HEK293 (cell line): ENCODE data around the gene PCK1.

ENCODE experiments used
- CTCF ChIA-PET: fragments of 350-600 bp; formaldehyde crosslinking; extraction: SDS; loops from one replicate; lab custom pipeline; 2021; ENCODE audit warnings: antibody characterized with exemption; lab: Yijun Ruan, JAX
- POLR2A ChIA-PET: fragments of 300-600 bp; formaldehyde crosslinking; extraction: SDS; loops from one replicate; lab custom pipeline; 2020; ENCODE audit warnings: antibody characterized with exemption, inconsistent platforms; lab: Yijun Ruan, JAX
- H3K27ac ChIP-seq: fragments of 200-500 bp; sonication (Bioruptor generic); 2 replicates; pipeline ENCODE4 v1.5.1; 2014; ENCODE audit warnings: low read depth, low read length, control low read depth, inconsistent platforms; ENCODE audit errors: extremely low read depth
- H3K36me3 ChIP-seq, 2 experiments: fragments of 200-500 bp in 1 of 2; sonication (Bioruptor generic) in 1 of 2; 1 replicate in 1 of 2; 2 replicates in 1 of 2; pipeline ENCODE4 v1.5.1; 2014 to 2017; ENCODE audit warnings: inconsistent platforms in 2 of 2, low read length in 2 of 2; ENCODE audit not compliant: control insufficient read depth in 2 of 2, insufficient read depth in 1 of 2
- H3K4me1 ChIP-seq: fragments of 200-500 bp; sonication (Bioruptor generic); 2 replicates; pipeline ENCODE4 v1.5.1; 2014; ENCODE audit warnings: mild to moderate bottlenecking, low read length, inconsistent platforms; ENCODE audit not compliant: control insufficient read depth, insufficient read depth
- H3K4me3 ChIP-seq: 2 replicates; pipeline ENCODE4 v1.5.1; 2011; ENCODE audit warnings: low read depth, mild to moderate bottlenecking, control low read depth, low read length, moderate library complexity
- H3K9me3 ChIP-seq: fragments of 200-500 bp; sonication (Bioruptor generic); 2 replicates; pipeline ENCODE4 v1.5.1; 2014; ENCODE audit warnings: low read depth, low read length, inconsistent platforms; ENCODE audit not compliant: control insufficient read depth, insufficient read depth
- CTCF ChIP-seq: fragments of 450-650 bp; formaldehyde crosslinking; IDR thresholded peaks from 2 replicates; pipeline ENCODE4 v1.5.1; 2016; ENCODE audit warnings: missing biosample characterization, missing genetic modification characterization
- GFI1B ChIP-seq: fragments of 450-650 bp; formaldehyde crosslinking; IDR thresholded peaks from 2 replicates; pipeline ENCODE4 v1.5.1; 2016; ENCODE audit warnings: missing biosample characterization, missing genetic modification characterization
- KLF10 ChIP-seq: fragments of 450-650 bp; IDR thresholded peaks from 2 replicates; pipeline ENCODE4 v1.5.1; 2018; ENCODE audit warnings: missing biosample characterization, mild to moderate bottlenecking, missing genetic modification characterization
- REST ChIP-seq: fragments of 450-650 bp; formaldehyde crosslinking; IDR thresholded peaks from 2 replicates; pipeline ENCODE4 v1.5.1; 2016; ENCODE audit warnings: missing biosample characterization, missing genetic modification characterization
- TCF7L2 ChIP-seq: IDR thresholded peaks from 2 replicates; pipeline ENCODE4 v1.6.1; 2011; ENCODE audit warnings: low read depth, mild to moderate bottlenecking, inconsistent platforms, low read length, moderate library complexity, borderline replicate concordance
- YY2 ChIP-seq: fragments of 450-650 bp; formaldehyde crosslinking; IDR thresholded peaks from 2 replicates; pipeline ENCODE4 v1.5.1; 2016; ENCODE audit warnings: missing biosample characterization, missing genetic modification characterization
- ZEB2 ChIP-seq: fragments of 450-650 bp; formaldehyde crosslinking; IDR thresholded peaks from 2 replicates; pipeline ENCODE4 v1.5.1; 2016; ENCODE audit warnings: missing biosample characterization, missing genetic modification characterization
- ZIC2 ChIP-seq: fragments of 450-650 bp; formaldehyde crosslinking; IDR thresholded peaks from 2 replicates; pipeline ENCODE4 v1.5.1; 2016; ENCODE audit warnings: missing biosample characterization, missing genetic modification characterization
- ZNF114 ChIP-seq: fragments of 450-650 bp; formaldehyde crosslinking; IDR thresholded peaks from 2 replicates; pipeline ENCODE4 v1.5.0; 2017; ENCODE audit warnings: missing biosample characterization, missing genetic modification characterization
- ZNF132 ChIP-seq: fragments of 450-650 bp; formaldehyde crosslinking; IDR thresholded peaks from 2 replicates; pipeline ENCODE4 v1.5.1; 2017; ENCODE audit warnings: missing biosample characterization, missing genetic modification characterization, borderline replicate concordance
- ZNF140 ChIP-seq: fragments of 450-650 bp; formaldehyde crosslinking; IDR thresholded peaks from 2 replicates; pipeline ENCODE4 v1.5.1; 2016; ENCODE audit warnings: missing biosample characterization, missing genetic modification characterization
- ZNF23 ChIP-seq: fragments of 450-650 bp; formaldehyde crosslinking; IDR thresholded peaks from 2 replicates; pipeline ENCODE4 v1.5.1; 2016; ENCODE audit warnings: missing biosample characterization, missing genetic modification characterization, borderline replicate concordance
- ZNF266 ChIP-seq: fragments of 450-650 bp; formaldehyde crosslinking; IDR thresholded peaks from 2 replicates; pipeline ENCODE4 v1.5.1; 2016; ENCODE audit warnings: missing biosample characterization, missing genetic modification characterization, low read depth
- ZNF280C ChIP-seq: fragments of 450-650 bp; formaldehyde crosslinking; IDR thresholded peaks from 2 replicates; pipeline ENCODE4 v1.5.1; 2016; ENCODE audit warnings: missing biosample characterization, missing genetic modification characterization
- ZNF280D ChIP-seq: fragments of 450-650 bp; formaldehyde crosslinking; IDR thresholded peaks from 2 replicates; pipeline ENCODE4 v1.5.1; 2016; ENCODE audit warnings: missing biosample characterization, missing genetic modification characterization
- ZNF362 ChIP-seq: fragments of 450-650 bp; formaldehyde crosslinking; IDR thresholded peaks from 2 replicates; pipeline ENCODE4 v1.5.1; 2016; ENCODE audit warnings: missing biosample characterization, missing genetic modification characterization
- ZNF366 ChIP-seq: fragments of 450-650 bp; formaldehyde crosslinking; conservative IDR thresholded peaks from 2 replicates; pipeline ENCODE4 v1.5.1; 2016; ENCODE audit warnings: missing biosample characterization, missing genetic modification characterization
- ZNF521 ChIP-seq: fragments of 450-650 bp; formaldehyde crosslinking; IDR thresholded peaks from 2 replicates; pipeline ENCODE4 v1.5.1; 2017; ENCODE audit warnings: missing biosample characterization, mild to moderate bottlenecking, missing genetic modification characterization
- ZNF600 ChIP-seq: fragments of 450-650 bp; formaldehyde crosslinking; IDR thresholded peaks from 2 replicates; pipeline ENCODE4 v1.5.1; 2016; ENCODE audit warnings: missing biosample characterization, missing genetic modification characterization
- ZNF704 ChIP-seq: fragments of 450-650 bp; formaldehyde crosslinking; IDR thresholded peaks from 2 replicates; pipeline ENCODE4 v1.5.1; 2016; ENCODE audit warnings: missing biosample characterization, missing genetic modification characterization
- ZNF707 ChIP-seq: fragments of 450-650 bp; formaldehyde crosslinking; IDR thresholded peaks from 2 replicates; pipeline ENCODE4 v1.5.1; 2016; ENCODE audit warnings: missing biosample characterization, missing genetic modification characterization
- ZXDB ChIP-seq: fragments of 450-650 bp; formaldehyde crosslinking; IDR thresholded peaks from 2 replicates; pipeline ENCODE4 v1.5.1; 2016; ENCODE audit warnings: missing biosample characterization, missing genetic modification characterization

PCK1 gene

GRCh38 chr20:57570920-57571319 lies 10.0 kb downstream of the PCK1 start:
- Histone ChIP-seq H3K4me1 (no peaks in the 10 kb centered on the region), H3K9me3 (no peaks in the 10 kb centered on the region), H3K4me3 (no peak overlapping the region), H3K27ac (no peak overlapping the region), H3K36me3 (no peaks in the 10 kb centered on the region)
- no peak for TF ChIP-seq TCF7L2
- TF ChIP-seq ZNF600 (tag by site-specific recombination) = no peak
- TF ChIP-seq CTCF (tag by site-specific recombination) = no peak
- no peak for TF ChIP-seq ZNF140 (tag by site-specific recombination)
- no peak for TF ChIP-seq ZIC2
- TF ChIP-seq ZNF280C (tag by site-specific recombination) = no peak
- TF ChIP-seq GFI1B (tag by site-specific recombination) = no peak
- TF ChIP-seq ZNF132 (tag by site-specific recombination) = no peak
- TF ChIP-seq ZNF280D (tag by site-specific recombination) = no peak
- no peak for TF ChIP-seq ZXDB (tag by site-specific recombination)
- TF ChIP-seq ZNF704 (tag by site-specific recombination) = no peak
- CTCF ChIA-PET = interaction anchor here (4.5 kb wide), 1 partner anchor 12 kb away, joined by 33 read pairs; no protein-coding TSS in a partner anchor
- POLR2A ChIA-PET = no interaction called here

- Histone ChIP-seq H3K36me3 (no peaks in the 10 kb centered on the region), H3K4me3 (no peak overlapping the region), H3K9me3 (no peaks in the 10 kb centered on the region), H3K4me1 (no peaks in the 10 kb centered on the region), H3K27ac (no peak overlapping the region)
- CTCF ChIA-PET = interaction anchor here (0.8 to 4.5 kb wide), 3 partner anchors 8 to 12 kb away, joined by 5 to 33 read pairs (median 21); partner anchors contain the start of gene PCK1
- POLR2A ChIA-PET = no interaction called here
- no peak for TF ChIP-seq ZNF114 (tag by site-specific recombination)
- no peak for TF ChIP-seq KLF10
- no peak for TF ChIP-seq ZEB2 (tag by site-specific recombination)
- no peak for TF ChIP-seq ZNF521 (tag by site-specific recombination)
- no peak for TF ChIP-seq ZNF266
- no peak for TF ChIP-seq ZNF366 (tag by site-specific recombination)
- no peak for TF ChIP-seq ZNF362 (tag by site-specific recombination)
- no peak for TF ChIP-seq ZNF23 (tag by site-specific recombination)
- TF ChIP-seq ZNF707 (tag by site-specific recombination) = no peak
- no peak for TF ChIP-seq YY2 (tag by site-specific recombination)
- TF ChIP-seq REST = no peak
Observed at GRCh38 chr20:57571782-57572416, 11.0 kb downstream of the PCK1 start.
